ENCODE measurements around the gene DAO. TPM values are rescaled to one million over a fixed set of nuclear protein-coding genes. Genes with fewer than 3 reads are reported as not detected.
A peak's percentile ranks its signal among the peaks of the same experiment; 100 is the strongest.

DAO gene
- not detected in 2 replicates for polyA plus RNA-seq (2012; rRNA removed)
- polyA plus RNA-seq (2012; cell fraction: cytosol; rRNA removed): not detected in 2 replicates
- not detected in 2 replicates for polyA plus RNA-seq (2012; cell fraction: nucleus; rRNA removed)

GRCh38 chr12:108879615-108880254 lies at the start of gene DAO:
Gene DAO, plus strand, starts transcription at chr12:108880092. Its CDS starts 4,915 bp downstream, at chr12:108885007.
- no peak within 1 kb of the TSS for H3K4me3 ChIP-seq (ENCODE audit: low read depth in 2 of 2, low read length in 1 of 2)
- H3K27me3 ChIP-seq (ENCODE audit: insufficient read depth): no peaks in the 10 kb centered on the region
- no peak within 1 kb of the TSS for H3K4me2 ChIP-seq
- H3K9ac ChIP-seq: no peak within 1 kb of the TSS
- ChIA-PET CTCF (interaction anchor here (1.0 to 1.3 kb wide), 2 partner anchors 10 to 515 kb away, joined by 3 to 5 read pairs; no protein-coding TSS in a partner anchor), POLR2A (no interaction called here)
- no peaks in the 10 kb centered on the region for H3K9me2 ChIP-seq
- H2AFZ ChIP-seq (ENCODE audit: low read depth): no peak within 1 kb of the TSS
- no peaks in the 10 kb centered on the region; a peak in 1 of 4 replicates for H3K4me1 ChIP-seq (ENCODE audit: control insufficient read depth in 1 of 2, insufficient read depth in 2 of 2, low read depth in 1 of 2, low read length in 1 of 2)
- no peaks in the 10 kb centered on the region for H3K36me3 ChIP-seq (replicated peaks in 1 of 2; ENCODE audit: control insufficient read depth in 1 of 2, insufficient read depth in 2 of 2, low read length in 1 of 2)
- H3K79me2 ChIP-seq (ENCODE audit: insufficient read depth): no peaks in the 10 kb centered on the region
- H3F3A ChIP-seq (replicated peaks; ENCODE audit: insufficient read depth): no peaks in the 10 kb centered on the region
- H3K9me3 ChIP-seq: no peaks in the 10 kb centered on the region
- H4K20me1 ChIP-seq (ENCODE audit: insufficient read depth): no peaks in the 10 kb centered on the region
- no peak within 1 kb of the TSS for H3K27ac ChIP-seq (ENCODE audit: low read depth in 2 of 2, low read length in 1 of 2)
- 72% methylated on average over 7 of the region's 16 CpGs for WGBS (ENCODE audit: low lambda C conversion rate)
- no peak for DNase-seq
- TF ChIP-seq TEAD4 (IDR thresholded peaks at IDR 0.05; ENCODE audit: borderline replicate concordance, insufficient read depth) (no peak), POLR2AphosphoS5 (IDR thresholded peaks at IDR 0.05; ENCODE audit: low read depth, low read length) (no peak), NRF1 (IDR thresholded peaks at IDR 0.05; ENCODE audit: low read depth, low read length) (no peak), RXRA (IDR thresholded peaks at IDR 0.05; ENCODE audit: borderline replicate concordance, low read depth) (no peak), FOSL2 (IDR thresholded peaks at IDR 0.05; ENCODE audit: borderline replicate concordance, low read depth) (no peak), ELF1 (IDR thresholded peaks at IDR 0.05) (no peak), SIN3A (IDR thresholded peaks at IDR 0.05; ENCODE audit: borderline replicate concordance, low read depth, low read length) (no peak), GATA2 (CRISPR knock-in tag; IDR thresholded peaks at IDR 0.05) (no peak), TCF12 (IDR thresholded peaks at IDR 0.05) (no peak), REST (IDR thresholded peaks at IDR 0.05; ENCODE audit: low read depth, low read length) (no peak), RCOR1 (IDR thresholded peaks at IDR 0.05; ENCODE audit: low read length) (no peak)

- no peak overlapping the region; the same call in 1 of the 2 replicates for H3K9ac ChIP-seq
- CTCF ChIA-PET: interaction anchor here (0.6 to 1.2 kb wide), 2 partner anchors 261 to 870 kb away, joined by 3 read pairs; partner anchors contain the start of gene ALKBH2
- TF ChIP-seq TEAD4 (IDR thresholded peaks at IDR 0.05; ENCODE audit: borderline replicate concordance, insufficient read depth) (no peak), TAF1 (IDR thresholded peaks at IDR 0.05; ENCODE audit: borderline replicate concordance, low read depth, low read length) (no peak), ZBTB33 (IDR thresholded peaks at IDR 0.05; ENCODE audit: borderline replicate concordance, low read depth) (no peak), FOSL2 (IDR thresholded peaks at IDR 0.05; ENCODE audit: borderline replicate concordance, low read depth) (no peak), ELF1 (IDR thresholded peaks at IDR 0.05) (no peak), RAD21 (IDR thresholded peaks at IDR 0.05; ENCODE audit: low read length) (no peak), EP300 (IDR thresholded peaks at IDR 0.05; ENCODE audit: borderline replicate concordance in 1 of 2, low read depth in 1 of 2, low read length in 1 of 2) (no peak), FOXM1 (IDR thresholded peaks at IDR 0.05; ENCODE audit: low read depth) (no peak), FOXJ3 (CRISPR knock-in tag; IDR thresholded peaks at IDR 0.05) (no peak)
- H3K27me3 ChIP-seq (ENCODE audit: insufficient read depth): no peaks in the 10 kb centered on the region
- no peak overlapping the region for H3K4me3 ChIP-seq (ENCODE audit: low read depth in 2 of 2, low read length in 1 of 2)
- POLR2A ChIA-PET: no interaction called here
- 95% methylated on average over 11 of the region's 11 CpGs for WGBS (ENCODE audit: low lambda C conversion rate)
- peaks cover 77% of the 10 kb centered on the region for H3K79me2 ChIP-seq (ENCODE audit: insufficient read depth)
- H3F3A ChIP-seq (replicated peaks; ENCODE audit: insufficient read depth): peaks cover 65% of the 10 kb centered on the region
- H3K4me1 ChIP-seq (ENCODE audit: control insufficient read depth in 1 of 2, insufficient read depth in 2 of 2, low read depth in 1 of 2, low read length in 1 of 2): peaks cover 32 to 62% of the 10 kb centered on the region in 2 experiments
- H3K9me2 ChIP-seq: no peaks in the 10 kb centered on the region
- peaks cover 35 to 47% of the 10 kb centered on the region in 2 experiments for H3K36me3 ChIP-seq (replicated peaks in 1 of 2; ENCODE audit: control insufficient read depth in 1 of 2, insufficient read depth in 2 of 2, low read length in 1 of 2)
- H3K4me2 ChIP-seq: no peak overlapping the region
- H3K9me3 ChIP-seq: no peaks in the 10 kb centered on the region
- DNase-seq: no peak
- H3K27ac ChIP-seq (ENCODE audit: low read depth in 2 of 2, low read length in 1 of 2): peak overlapping the region; percentile 87 to 100; a peak in 3 of 4 replicates
- H4K20me1 ChIP-seq (ENCODE audit: insufficient read depth): no peaks in the 10 kb centered on the region
- H2AFZ ChIP-seq (ENCODE audit: low read depth): no peak overlapping the region
Observed at GRCh38 chr12:108831309-108831991, 48.4 kb upstream of the DAO start.
